ENCODE measurements around the gene ARHGEF18.
"Not testable (repeated sequence)": the region's sequence is repeated elsewhere in the genome, so short reads cannot be mapped to it uniquely, and the experiment has no call there.

Gene ARHGEF18

DNA sequence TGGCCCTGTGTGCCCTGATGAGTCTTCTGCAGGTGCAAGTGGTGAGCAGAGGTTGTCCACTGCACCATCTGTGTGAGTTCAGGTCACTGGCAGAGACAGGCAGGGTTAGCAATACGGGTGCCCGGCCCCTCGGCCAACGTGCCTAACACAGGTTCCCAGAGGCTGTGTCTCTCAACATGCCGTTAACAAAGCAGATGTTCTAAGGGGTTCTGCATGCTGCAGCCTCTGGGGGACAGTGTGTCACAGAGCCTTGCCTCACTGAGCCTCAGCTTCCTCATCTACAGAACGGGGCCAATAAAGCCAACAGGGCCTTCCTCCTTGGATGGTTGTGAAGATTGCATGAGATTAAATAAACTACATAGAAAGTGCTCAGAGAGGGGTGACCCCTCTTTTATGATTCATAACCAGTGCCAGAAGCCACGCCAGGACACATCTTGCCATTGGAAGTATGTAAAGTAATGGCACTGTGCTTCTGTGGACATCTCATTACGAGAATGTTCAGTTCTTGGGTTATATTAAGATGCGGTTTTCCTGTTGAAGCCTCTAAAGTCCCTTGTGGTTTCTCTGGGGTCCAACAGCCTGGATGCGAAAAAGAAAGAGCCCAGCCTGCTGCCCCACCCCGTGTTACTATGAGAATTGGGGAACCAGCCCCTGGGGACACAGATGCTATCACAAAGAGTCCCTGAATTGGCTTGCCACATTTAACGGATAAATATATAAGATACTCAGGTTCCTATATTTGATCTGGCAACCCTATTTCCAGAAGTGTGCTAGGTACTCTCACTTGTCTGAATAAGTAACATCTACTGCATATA lies 11.2 kb upstream of the ARHGEF18 start:
- TF ChIP-seq, protein P1, sequence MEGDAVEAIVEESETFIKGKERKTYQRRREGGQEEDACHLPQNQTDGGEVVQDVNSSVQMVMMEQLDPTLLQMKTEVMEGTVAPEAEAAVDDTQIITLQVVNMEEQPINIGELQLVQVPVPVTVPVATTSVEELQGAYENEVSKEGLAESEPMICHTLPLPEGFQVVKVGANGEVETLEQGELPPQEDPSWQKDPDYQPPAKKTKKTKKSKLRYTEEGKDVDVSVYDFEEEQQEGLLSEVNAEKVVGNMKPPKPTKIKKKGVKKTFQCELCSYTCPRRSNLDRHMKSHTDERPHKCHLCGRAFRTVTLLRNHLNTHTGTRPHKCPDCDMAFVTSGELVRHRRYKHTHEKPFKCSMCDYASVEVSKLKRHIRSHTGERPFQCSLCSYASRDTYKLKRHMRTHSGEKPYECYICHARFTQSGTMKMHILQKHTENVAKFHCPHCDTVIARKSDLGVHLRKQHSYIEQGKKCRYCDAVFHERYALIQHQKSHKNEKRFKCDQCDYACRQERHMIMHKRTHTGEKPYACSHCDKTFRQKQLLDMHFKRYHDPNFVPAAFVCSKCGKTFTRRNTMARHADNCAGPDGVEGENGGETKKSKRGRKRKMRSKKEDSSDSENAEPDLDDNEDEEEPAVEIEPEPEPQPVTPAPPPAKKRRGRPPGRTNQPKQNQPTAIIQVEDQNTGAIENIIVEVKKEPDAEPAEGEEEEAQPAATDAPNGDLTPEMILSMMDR (conservative IDR thresholded peaks at IDR 0.05), result no peak
- H3K27ac ChIP-seq, result no peak overlapping the region

DNA sequence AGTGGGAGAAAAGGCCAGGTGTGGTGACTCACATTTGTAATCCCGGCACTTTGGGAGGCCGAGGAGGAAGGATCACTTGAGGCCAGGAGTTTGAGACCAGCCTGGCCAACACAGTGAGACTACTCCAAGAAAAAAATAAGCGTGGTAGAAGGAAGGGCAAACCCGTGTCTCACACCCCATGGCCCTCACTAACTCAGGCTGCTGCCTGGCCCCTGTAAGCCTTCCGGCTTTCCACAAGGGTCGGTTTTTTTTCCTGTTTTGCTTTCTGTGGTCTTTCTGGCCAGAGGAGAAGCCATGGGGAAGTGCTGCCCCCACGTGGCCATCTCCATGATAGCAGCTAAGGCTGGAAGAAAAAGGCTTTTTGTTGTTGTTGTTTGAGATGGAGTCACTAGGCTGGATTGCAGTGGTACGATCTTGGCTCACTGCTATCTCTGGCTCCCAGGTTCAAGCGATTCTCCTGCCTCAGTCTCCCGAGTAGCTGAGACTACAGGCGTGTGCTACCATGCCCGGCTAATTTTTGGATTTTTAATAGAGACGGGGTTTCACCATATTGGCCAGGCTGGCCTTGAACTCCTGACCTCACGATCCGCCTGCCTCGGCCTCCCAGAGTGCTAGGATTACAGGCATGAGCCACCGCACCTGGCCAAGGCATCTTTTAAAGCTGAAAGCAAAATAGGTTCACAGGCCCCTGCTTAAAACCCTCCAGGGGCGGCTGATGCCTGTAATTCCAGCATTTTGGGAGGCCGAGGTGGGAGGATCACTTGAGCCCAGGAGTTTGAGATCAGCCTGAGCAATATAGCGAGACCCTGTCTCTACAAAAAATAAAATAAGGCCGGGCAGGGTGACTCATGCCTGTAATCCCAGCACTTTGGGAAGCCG lies 7.5 kb upstream of the ARHGEF18 start:
- TF ChIP-seq, protein P1 (conservative IDR thresholded peaks at IDR 0.05), result peak; percentile 83
- H3K27ac ChIP-seq, result no peak overlapping the region

DNA sequence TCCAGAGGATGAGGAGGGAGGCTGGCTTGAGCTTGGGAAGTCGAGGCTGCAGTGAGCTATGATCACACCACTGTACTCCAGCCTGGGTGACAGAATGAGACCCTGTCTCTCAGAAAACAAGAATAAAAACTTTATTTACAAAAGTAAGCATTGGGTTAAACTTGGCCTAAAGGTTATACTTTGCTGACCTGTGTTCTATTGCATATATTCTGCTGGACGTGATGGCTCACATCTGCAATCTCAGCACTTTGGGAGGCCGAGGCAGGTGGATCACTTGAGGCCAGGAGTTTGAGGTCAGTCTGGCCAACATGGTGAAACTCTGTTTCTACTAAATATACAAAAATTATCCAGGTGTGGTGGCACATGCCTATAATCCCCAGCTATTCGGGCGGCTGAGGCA lies 6.6 kb upstream of the ARHGEF18 start:
- no peak overlapping the region for H3K27ac ChIP-seq
- TF ChIP-seq, protein P1 (conservative IDR thresholded peaks at IDR 0.05), result no peak

DNA sequence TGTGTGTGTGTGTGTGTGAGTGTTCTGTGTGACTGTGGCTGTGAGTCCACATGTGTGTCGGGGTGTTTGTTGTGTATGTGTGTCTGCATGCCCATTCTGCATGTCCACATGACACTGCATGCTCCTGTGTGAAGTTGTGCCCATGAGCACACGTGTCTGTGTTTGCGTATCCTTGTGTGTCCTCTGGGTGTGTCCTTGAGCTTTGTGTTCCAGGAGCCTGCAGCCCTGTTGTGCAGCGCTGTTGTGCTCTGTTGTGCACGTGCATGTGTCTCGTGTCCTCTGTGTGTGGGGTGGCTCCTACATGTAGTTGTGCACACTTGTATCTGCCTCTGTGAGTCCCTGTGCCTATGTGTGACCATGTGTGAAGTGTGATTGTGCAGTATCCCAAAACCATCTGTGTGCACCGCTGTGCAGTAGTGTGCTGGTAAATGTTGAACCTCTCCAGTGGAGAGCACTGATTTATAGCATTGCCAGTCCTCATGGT lies 2.2 kb upstream of the ARHGEF18 start:
- TF ChIP-seq, protein P1 (conservative IDR thresholded peaks at IDR 0.05), result no peak
- no peak overlapping the region for H3K27ac ChIP-seq

DNA sequence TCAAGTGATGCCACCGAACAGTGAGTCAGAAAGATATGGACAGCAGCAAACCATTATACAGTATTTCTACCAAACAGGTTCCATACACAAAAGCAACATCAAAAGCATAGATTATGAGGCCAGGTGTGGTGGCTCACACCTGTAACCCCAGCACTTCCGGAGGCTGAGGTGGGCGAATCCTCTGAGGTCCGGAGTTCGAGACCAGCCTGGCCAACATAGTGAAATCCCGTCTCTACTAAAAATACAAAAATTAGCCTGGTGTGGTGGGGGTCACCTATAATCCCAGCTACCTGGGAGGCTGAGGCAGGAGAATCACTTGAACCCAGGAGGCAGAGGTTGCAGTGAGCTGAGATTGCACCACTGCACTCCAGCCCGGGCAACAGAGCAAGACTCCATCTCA lies 1.7 kb upstream of the ARHGEF18 start:
- H3K27ac ChIP-seq, result not testable (repeated sequence)

DNA sequence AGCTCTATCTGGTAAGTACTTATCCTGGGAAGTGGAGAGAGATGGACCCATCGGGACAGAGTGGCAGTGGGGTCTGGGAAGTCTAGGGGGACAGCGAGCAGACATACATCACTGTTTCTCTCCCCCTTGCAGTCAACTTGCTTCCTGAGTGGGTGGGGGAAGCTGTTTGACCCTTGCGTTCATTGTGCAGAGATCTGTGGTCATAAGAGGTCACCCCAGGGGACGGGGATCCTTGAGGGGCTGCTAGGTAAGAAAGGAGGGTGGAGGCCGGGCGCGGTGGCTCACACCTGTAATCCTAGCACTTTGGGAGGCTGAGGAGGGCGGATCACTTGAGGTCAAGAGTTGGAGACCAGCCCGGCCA lies 474 bp downstream of the ARHGEF18 start:
- no peak overlapping the region for H3K27ac ChIP-seq
- TF ChIP-seq, protein P1 (conservative IDR thresholded peaks at IDR 0.05), result no peak

DNA sequence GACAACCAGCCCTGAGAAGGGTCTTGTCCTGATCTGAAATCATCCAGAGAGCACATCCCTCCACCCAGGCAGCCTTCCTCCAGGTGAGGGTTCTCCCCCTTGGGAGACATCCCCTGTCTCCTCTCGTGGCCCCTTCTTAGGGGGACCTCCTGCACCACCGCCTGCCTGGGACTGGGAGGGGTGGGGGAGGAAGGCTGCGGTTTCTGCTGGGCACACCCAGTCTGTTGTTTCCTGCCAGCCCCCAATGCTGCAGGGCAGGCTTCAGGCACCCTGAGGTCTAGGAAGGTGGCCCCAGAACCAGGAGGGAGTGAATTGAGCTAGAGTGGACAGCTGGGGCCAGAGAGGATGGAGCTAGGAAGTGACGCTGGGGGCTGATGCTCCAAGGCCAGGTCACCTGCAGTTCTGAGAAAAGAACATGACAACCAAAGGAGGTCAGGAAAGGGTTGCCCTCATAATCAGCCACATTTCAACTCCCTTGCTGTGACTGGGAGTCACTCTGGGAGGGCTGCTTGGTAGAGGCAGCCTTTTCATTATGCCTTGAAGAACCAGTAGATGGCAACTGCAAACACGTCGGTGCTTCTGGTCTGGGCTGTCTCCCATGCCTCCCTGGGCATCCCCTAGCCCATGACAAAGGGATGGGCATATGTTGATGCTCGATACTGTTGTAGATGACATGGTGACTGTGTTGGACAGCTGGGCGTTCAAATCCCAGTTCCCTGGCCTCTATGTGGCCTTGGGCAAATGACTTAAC lies 1.4 kb downstream of the ARHGEF18 start:
- TF ChIP-seq, protein P1 (conservative IDR thresholded peaks at IDR 0.05), result no peak
- no peak overlapping the region for H3K27ac ChIP-seq
